K562 (cell line): Measurements from ENCODE around the gene REP15.

Source experiments
- E2F6 ChIP-seq, 2 experiments: IDR thresholded peaks; 2 replicates each; pipeline ENCODE4 v1.6.1; 2011; ENCODE audit warnings: borderline replicate concordance in 1 of 2, control low read depth in 1 of 2, low read depth in 1 of 2, low read length in 1 of 2, mild to moderate bottlenecking in 1 of 2, mixed read lengths in 1 of 2, moderate library complexity in 1 of 2; ENCODE audit not compliant: insufficient read depth in 1 of 2, insufficient read length in 1 of 2, poor library complexity in 1 of 2, severe bottlenecking in 1 of 2; ENCODE audit errors: extremely low read depth in 1 of 2
- EZH2 ChIP-seq: IDR thresholded peaks from 2 replicates; pipeline ENCODE4 v1.6.1; 2012; ENCODE audit warnings: low read depth, mild to moderate bottlenecking, inconsistent platforms, low read length, borderline replicate concordance
- MLX ChIP-seq, 2 experiments: fragments of 450-650 bp in 1 of 2; sonication (generic) in 1 of 2; formaldehyde crosslinking; conservative IDR thresholded peaks; 2 replicates each; pipeline versions ENCODE4 v1.4.0 to v1.8.1; 2020 to 2022; ENCODE audit warnings: mild to moderate bottlenecking in 1 of 2, missing genetic modification reagents in 1 of 2
- MYC ChIP-seq, 2 experiments: fragments of 250-450 bp in 1 of 2; sonication (Bioruptor Pico) in 1 of 2; IDR thresholded peaks; 2 replicates each; pipeline versions ENCODE4 v1.5.1 to v1.6.1; 2012 to 2021; ENCODE audit warnings: low read depth in 2 of 2, borderline replicate concordance in 1 of 2, improper control_type of control experiment in 1 of 2, low read length in 1 of 2, mild to moderate bottlenecking in 1 of 2, moderate library complexity in 1 of 2
- NR0B1 ChIP-seq: fragments of 450-650 bp; IDR thresholded peaks from one replicate; pipeline ENCODE4 v1.6.1; 2018; ENCODE audit warnings: mild to moderate bottlenecking, moderate library complexity; ENCODE audit not compliant: partially characterized antibody
- RBM39 ChIP-seq: fragments of 200-400 bp; formaldehyde crosslinking; optimal IDR thresholded peaks from 2 replicates; pipeline ENCODE3; 2018; ENCODE audit warnings: low read depth, low read length
- RCOR1 ChIP-seq, 2 experiments: IDR thresholded peaks; 2 replicates each; pipeline ENCODE4 v1.6.1; 2012; ENCODE audit warnings: low read depth in 2 of 2, low read length in 2 of 2, borderline replicate concordance in 1 of 2, improper control_type of control experiment in 1 of 2
- TCF7 ChIP-seq: sonication (generic); IDR thresholded peaks from 2 replicates; pipeline ENCODE4 v1.6.1; 2016; ENCODE audit warnings: antibody characterized with exemption, borderline replicate concordance

DNA sequence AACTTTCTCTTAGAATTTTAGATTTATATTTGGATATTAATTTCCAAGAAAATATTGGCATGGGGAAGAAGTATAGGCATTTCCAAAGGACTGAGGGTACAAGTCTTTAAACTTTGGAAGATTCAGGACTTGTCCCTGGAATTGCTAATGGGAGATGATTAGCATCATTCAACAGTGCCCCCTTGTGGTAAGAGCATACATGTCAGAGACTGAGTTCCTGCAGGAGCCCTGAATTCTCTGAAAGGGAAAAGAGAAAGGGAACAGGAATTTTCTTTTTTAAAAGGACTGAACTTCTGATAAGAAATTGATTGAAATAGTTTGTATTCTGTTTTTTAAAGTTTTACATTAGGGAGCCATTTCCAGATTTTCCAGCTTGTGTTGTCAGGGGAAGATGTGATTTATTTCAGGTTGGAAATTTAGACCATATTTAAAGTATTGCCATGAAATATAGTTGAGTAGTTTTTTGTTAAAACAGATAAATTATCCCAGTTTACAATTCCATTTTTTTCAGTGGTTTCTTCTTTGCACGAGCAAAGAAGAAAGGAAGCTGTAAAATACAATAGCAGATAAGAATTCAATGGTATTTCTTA is 44.0 kb upstream of the REP15 start:
- TF ChIP-seq MYC (IDR thresholded peaks at IDR 0.05; ENCODE audit: low read depth, low read length) (no peak), MYC (CRISPR knock-in tag; IDR thresholded peaks at IDR 0.05; ENCODE audit: borderline replicate concordance, low read depth) (no peak), E2F6 (IDR thresholded peaks at IDR 0.05; ENCODE audit: borderline replicate concordance in 1 of 2, extremely low read depth in 1 of 2, insufficient read depth in 1 of 2, insufficient read length in 1 of 2, low read depth in 1 of 2, low read length in 1 of 2, poor library complexity in 1 of 2, severe bottlenecking in 1 of 2) (no peak), TCF7 (no peak), NR0B1 (no peak), EZH2 (no peak), RBM39 (no peak), MLX (CRISPR knock-in tag; conservative IDR thresholded peaks at IDR 0.05) (no peak), RCOR1 (IDR thresholded peaks at IDR 0.05; ENCODE audit: borderline replicate concordance in 1 of 2, low read depth in 2 of 2, low read length in 2 of 2) (no peak)
